ENCODE measurements around the gene ERF.

The ERF gene

GRCh38 chr19:42247640-42248199 lies 7.2 kb downstream of the ERF start:
- TF ChIP-seq FOXP2 (optimal IDR thresholded peaks at IDR 0.05; ENCODE audit: borderline replicate concordance, extremely low read depth, extremely low read length, insufficient read depth) (no peak), POLR2AphosphoS5 (IDR thresholded peaks at IDR 0.05; ENCODE audit: low read depth, low read length) (no peak), TAF1 (IDR thresholded peaks at IDR 0.05; ENCODE audit: borderline replicate concordance, insufficient read depth, low read length) (no peak), SIN3A (IDR thresholded peaks at IDR 0.05; ENCODE audit: borderline replicate concordance, insufficient read depth, low read length) (no peak), REST (IDR thresholded peaks at IDR 0.05; ENCODE audit: insufficient read depth in 1 of 2, low read depth in 2 of 2, low read length in 2 of 2) (no peak)

GRCh38 chr19:42246922-42247639 lies 7.8 kb downstream of the ERF start:
- TF ChIP-seq REST (IDR thresholded peaks at IDR 0.05; ENCODE audit: insufficient read depth in 1 of 2, low read depth in 2 of 2, low read length in 2 of 2): no peak

- no peak for TF ChIP-seq FOXP2 (optimal IDR thresholded peaks at IDR 0.05; ENCODE audit: borderline replicate concordance, extremely low read depth, extremely low read length, insufficient read depth)
- TF ChIP-seq REST (IDR thresholded peaks at IDR 0.05; ENCODE audit: insufficient read depth in 1 of 2, low read depth in 2 of 2, low read length in 2 of 2): no peak
- peak; percentile 65 for TF ChIP-seq POLR2AphosphoS5 (IDR thresholded peaks at IDR 0.05; ENCODE audit: low read depth, low read length)
- TF ChIP-seq TAF1 (IDR thresholded peaks at IDR 0.05; ENCODE audit: borderline replicate concordance, insufficient read depth, low read length): peak; percentile 10; the same call in 1 of the 2 replicates
- no peak for TF ChIP-seq SIN3A (IDR thresholded peaks at IDR 0.05; ENCODE audit: borderline replicate concordance, insufficient read depth, low read length)
Measured at GRCh38 chr19:42246143-42246921, 8.6 kb downstream of the ERF start.

- no peak for TF ChIP-seq FOXP2 (optimal IDR thresholded peaks at IDR 0.05; ENCODE audit: borderline replicate concordance, extremely low read depth, extremely low read length, insufficient read depth)
- TF ChIP-seq TAF1 (IDR thresholded peaks at IDR 0.05; ENCODE audit: borderline replicate concordance, insufficient read depth, low read length): no peak
- TF ChIP-seq POLR2AphosphoS5 (IDR thresholded peaks at IDR 0.05; ENCODE audit: low read depth, low read length): no peak
- TF ChIP-seq SIN3A (IDR thresholded peaks at IDR 0.05; ENCODE audit: borderline replicate concordance, insufficient read depth, low read length): no peak
- no peak for TF ChIP-seq REST (IDR thresholded peaks at IDR 0.05; ENCODE audit: insufficient read depth in 1 of 2, low read depth in 2 of 2, low read length in 2 of 2)
Measured at GRCh38 chr19:42245231-42245630, 9.7 kb downstream of the ERF start.

All from PFSK-1 (cell line).